Measurements from ENCODE around the gene SUMF2.
A peak's percentile ranks its signal among the peaks of the same experiment; 100 is the strongest.
"Not testable (repeated sequence)": the region's sequence is repeated elsewhere in the genome, so short reads cannot be mapped to it uniquely, and the experiment has no call there.

SUMF2 gene

GRCh38 chr7:56063882-56064625 is at the start of gene SUMF2:
SUMF2 (plus strand) TSS chr7:56064286; CDS start chr7:56064312, 26 bp downstream.
- DNase-seq, result peak; percentile 76

GRCh38 chr7:56017015-56017414 is 47.1 kb upstream of the SUMF2 start:
- not testable (repeated sequence) for DNase-seq

- no peak for DNase-seq
These were observed 44.6 kb upstream of the SUMF2 start for GRCh38 chr7:56019501-56019900.

- DNase-seq, result no peak
These were observed 40.6 kb upstream of the SUMF2 start for GRCh38 chr7:56023500-56023899.

- no peak for DNase-seq
These were observed 37.5 kb upstream of the SUMF2 start for GRCh38 chr7:56026538-56026937.

- DNase-seq, result no peak
These were observed 35.0 kb upstream of the SUMF2 start for GRCh38 chr7:56028942-56029630.

- no peak for DNase-seq
These were observed 33.7 kb upstream of the SUMF2 start for GRCh38 chr7:56030340-56030739.

GRCh38 chr7:56031556-56031955 is 32.5 kb upstream of the SUMF2 start:
- not testable (repeated sequence) for DNase-seq

- not testable (repeated sequence) for DNase-seq
These were observed 31.5 kb upstream of the SUMF2 start for GRCh38 chr7:56032578-56032977.

- DNase-seq, result peak; percentile 73
These were observed 30.2 kb upstream of the SUMF2 start for GRCh38 chr7:56033671-56034432.

- DNase-seq, result no peak
These were observed 23.4 kb upstream of the SUMF2 start for GRCh38 chr7:56040730-56041129.

GRCh38 chr7:56045758-56046157 is 18.3 kb upstream of the SUMF2 start:
- not testable (repeated sequence) for DNase-seq

GRCh38 chr7:56046721-56047445 is 17.2 kb upstream of the SUMF2 start:
- no peak for DNase-seq

- not testable (repeated sequence) for DNase-seq
These were observed 16.5 kb upstream of the SUMF2 start for GRCh38 chr7:56047446-56048116.

- no peak for DNase-seq
These were observed 15.8 kb upstream of the SUMF2 start for GRCh38 chr7:56048245-56048644.

GRCh38 chr7:56048763-56049162 is 15.3 kb upstream of the SUMF2 start:
- peak; percentile 57 for DNase-seq

- no peak for DNase-seq
These were observed 13.1 kb upstream of the SUMF2 start for GRCh38 chr7:56051053-56051338.

GRCh38 chr7:56051339-56052191 is 12.5 kb upstream of the SUMF2 start, which contains the start of the genes CCT6A and PSPH:
CCT6A (plus strand) TSS chr7:56051765; CDS start chr7:56051849, 84 bp downstream.
PSPH (minus strand) TSS chr7:56051444; CDS start chr7:56021212, 30,232 bp downstream.
- peak; percentile 97 for DNase-seq

GRCh38 chr7:56053379-56053778 is 10.7 kb upstream of the SUMF2 start:
- no peak for DNase-seq

- DNase-seq, result no peak
These were observed 10.1 kb upstream of the SUMF2 start for GRCh38 chr7:56053993-56054392.

- DNase-seq, result no peak
These were observed 1.7 kb upstream of the SUMF2 start for GRCh38 chr7:56062382-56062781.

All from NCI-H2029 (cell line).